GM18867 (cell line): ENCODE results near the gene RNF182.
"Not testable (repeated sequence)": the region's sequence is repeated elsewhere in the genome, so short reads cannot be mapped to it uniquely, and the experiment has no call there.

Experiments
- ATAC-seq: cut with Tn5 transposase; IDR thresholded peaks from one replicate; pipeline ENCODE4 v1.9.1; 2021; ENCODE audit warnings: mild to moderate bottlenecking, moderate library complexity; ENCODE audit not compliant: unreplicated experiment

Gene RNF182

DNA sequence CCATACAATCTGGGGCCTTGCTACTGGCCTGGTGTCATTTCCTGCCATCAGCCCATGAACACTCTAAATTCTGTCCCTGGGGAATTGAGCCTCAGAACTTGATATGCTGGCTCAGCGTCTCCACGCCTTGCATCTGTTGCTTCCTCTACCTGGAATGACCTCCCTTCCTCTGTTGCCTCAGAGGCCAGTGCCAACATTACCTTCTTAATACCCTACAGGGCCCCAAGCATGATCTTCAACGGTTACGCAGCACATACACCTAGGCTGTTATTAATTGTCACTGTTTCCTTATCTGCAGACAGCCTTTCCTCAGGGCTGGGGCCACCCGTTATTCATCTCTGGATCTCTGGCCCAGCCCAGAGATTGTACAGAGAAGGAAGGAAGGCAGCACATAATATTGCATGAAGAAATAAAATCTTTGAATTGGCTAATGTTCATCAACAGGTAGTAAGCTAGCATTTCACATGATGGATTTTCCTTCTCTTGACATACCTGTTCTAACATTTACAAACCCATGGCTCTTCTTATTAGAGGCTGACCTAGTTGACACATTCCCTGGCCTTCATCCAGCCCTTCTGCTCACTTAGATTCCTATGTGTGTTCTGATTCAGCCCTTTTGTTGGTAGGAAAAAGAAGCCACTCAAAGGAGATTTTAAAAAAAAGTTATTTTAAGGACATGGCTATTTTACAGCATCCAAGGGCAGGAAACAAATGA lies 8.4 kb upstream of the RNF182 start:
- no peak for ATAC-seq

- ATAC-seq = no peak
These were observed 7.6 kb upstream of the RNF182 start for GRCh38 chr6:13917141-13917540.

GRCh38 chr6:13918686-13919250 lies 6.0 kb upstream of the RNF182 start:
- ATAC-seq = no peak

GRCh38 chr6:13919861-13920260 lies 4.9 kb upstream of the RNF182 start:
- ATAC-seq = no peak

DNA sequence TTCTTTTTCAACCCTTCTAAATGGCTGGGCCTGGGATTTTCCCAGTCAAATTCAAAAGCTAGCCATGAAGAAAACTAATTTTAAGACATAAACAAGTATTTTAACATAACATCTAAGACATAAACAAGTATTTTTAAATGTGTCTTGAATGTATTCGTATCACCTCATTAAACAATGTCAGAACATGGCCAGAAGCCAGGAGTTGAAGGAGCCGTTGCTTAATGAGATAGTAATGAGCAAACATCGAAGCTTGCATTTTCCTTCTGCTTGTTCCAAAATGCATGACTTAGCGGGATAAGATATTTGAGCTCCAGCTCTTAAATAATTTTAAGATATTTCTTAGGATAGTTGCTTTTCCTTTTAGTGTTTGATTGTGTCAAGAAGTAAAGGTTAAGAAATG lies 4.2 kb upstream of the RNF182 start:
- no peak for ATAC-seq

DNA sequence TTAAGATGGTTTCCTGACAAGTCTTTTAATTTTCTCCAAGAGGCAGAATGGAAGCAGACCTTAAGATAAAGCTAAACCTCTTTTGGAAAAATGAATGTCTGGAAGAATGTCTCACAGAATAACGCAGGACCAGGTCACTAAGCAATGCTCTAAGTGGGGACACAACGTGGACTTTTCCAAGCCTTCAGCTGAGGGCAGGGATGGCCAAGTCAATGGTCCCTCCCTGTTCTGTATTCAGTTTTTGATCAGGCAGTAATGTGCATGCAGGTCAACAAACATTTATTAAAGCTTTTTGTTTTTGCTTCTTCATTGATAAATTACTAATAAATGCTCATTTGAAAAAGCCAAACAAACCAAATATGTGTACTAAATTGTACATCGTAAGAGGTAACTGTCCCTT lies 2.0 kb upstream of the RNF182 start:
- ATAC-seq = no peak

GRCh38 chr6:13923527-13924145 lies 1.1 kb upstream of the RNF182 start:
- ATAC-seq = no peak

DNA sequence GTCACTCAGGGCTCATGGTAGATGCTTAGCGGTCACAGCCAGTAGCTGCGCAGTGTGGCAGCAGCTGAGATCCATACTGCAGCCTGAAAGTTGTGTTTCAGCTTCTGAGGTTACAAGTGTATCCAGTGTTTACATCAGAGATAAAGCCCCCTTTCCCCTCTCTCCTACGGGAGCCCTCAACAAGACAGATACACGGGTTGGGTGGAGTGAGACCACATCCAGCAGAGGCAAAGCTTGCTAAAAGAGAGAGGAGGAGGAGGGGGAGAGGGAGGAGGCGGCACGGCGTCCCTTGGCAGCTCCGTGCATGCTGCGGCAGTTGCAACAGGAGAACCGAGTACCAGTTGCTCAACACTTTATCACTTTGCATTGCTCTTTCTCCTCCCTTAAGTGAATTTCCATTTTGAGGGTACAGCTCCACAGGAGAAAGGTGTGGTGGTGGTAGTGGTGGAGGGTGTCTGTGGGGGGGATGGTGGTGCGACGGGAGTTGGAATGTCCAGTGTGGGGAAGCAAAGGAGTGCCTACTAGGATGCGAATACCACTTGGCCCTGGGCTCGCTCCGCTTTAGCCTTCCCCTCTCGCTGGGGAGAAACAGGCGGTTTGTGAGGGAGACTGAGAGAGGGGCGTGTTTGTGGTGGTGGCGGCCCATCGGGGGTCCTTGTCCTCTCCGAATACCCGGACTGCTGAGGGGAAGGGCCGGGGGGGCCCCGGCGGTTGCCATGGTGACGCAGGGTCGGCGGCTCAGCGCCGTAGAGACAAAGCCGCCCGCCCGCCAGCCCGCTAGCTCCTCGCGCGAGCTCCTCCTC lies 405 bp upstream of the RNF182 start:
- ATAC-seq = no peak

- ATAC-seq = no peak
These were observed 1.6 kb downstream of the RNF182 start for GRCh38 chr6:13926378-13926777.

DNA sequence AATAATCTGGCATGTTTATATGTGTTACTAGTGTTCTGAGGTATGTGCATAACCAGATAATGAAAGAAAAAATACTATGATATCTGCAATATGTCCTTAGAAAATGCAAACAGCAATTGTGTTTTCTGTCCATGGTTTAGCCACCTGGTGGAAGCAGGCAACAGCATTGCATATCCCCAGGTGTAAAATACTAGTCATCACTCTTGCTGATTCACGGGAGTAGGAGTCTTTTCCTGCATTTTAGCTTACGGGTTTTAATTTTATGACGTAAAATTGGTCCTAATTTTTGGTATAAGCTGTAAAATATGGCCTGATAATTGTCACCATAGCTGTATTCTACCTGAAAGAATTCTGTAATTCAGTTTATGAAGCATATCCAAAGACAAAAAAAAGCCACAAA lies 2.5 kb downstream of the RNF182 start:
- ATAC-seq = no peak

- ATAC-seq = no peak
These were observed 4.4 kb downstream of the RNF182 start for GRCh38 chr6:13929196-13929595.

DNA sequence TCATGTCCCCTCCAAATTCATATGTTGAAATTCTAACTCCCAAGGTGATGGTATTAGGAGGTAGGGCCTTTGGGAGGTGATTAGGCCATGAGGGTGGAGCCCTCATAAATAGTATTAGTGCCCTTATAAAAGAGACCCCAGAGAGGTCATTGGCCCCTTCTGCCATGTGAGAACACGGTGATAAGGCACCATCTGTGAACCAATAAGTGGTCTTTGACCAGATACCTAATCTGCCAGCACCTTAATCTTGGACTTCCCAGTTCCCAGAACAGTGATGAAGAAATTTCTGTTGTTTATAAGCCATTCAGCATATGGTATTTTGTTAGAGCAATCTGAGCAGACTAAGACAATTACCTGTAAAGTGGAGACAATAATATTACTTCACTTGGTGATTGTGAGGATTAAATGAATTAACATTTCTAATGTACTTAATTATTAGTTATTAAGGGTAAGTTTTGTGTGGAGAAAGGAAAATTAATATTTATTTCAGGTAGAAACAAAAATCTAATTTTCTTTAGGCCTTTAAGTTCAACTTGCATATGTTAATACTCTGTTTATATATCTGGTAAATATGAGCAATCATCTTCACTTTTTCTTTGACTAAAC lies 7.1 kb downstream of the RNF182 start:
- ATAC-seq = no peak

DNA sequence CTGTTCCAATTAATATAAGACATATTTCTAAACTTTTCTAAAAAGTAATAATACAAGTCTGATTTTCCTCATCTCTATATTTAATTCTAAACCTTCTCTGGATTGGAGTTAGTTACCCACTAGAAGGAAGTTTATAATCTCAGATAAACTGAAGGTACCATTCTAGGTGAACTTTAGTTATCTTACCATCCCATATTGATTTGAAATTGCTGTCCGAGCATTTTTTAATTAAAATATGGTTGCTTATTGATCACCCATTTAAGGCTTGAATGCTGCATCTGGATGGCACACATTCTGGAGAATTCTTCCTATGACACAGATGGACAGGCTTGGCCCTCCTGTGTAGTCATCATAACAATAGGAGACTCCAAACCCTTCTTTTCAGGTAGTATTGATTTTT lies 8.0 kb downstream of the RNF182 start:
- no peak for ATAC-seq

GRCh38 chr6:13934721-13935120 lies 10.0 kb downstream of the RNF182 start:
- ATAC-seq = no peak

- ATAC-seq = no peak
These were observed 10.6 kb downstream of the RNF182 start for GRCh38 chr6:13935190-13935880.

DNA sequence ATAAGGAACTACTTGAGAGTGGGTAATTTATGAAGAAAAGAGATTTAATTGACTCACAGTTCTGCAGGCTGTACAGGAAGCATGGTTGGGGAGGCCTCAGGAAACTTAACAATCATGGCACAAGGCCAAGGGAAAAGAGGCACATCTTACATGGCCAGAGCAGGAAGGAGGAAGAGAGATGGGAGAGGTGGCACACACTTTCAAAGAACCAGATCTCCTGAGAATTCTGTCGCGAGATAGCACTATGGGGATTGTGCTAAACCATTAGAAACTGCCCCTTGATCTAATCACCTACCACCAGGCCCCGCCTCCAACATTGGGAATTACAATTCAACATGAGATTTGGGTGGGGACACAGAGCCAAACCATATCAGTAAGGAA lies 11.1 kb downstream of the RNF182 start:
- not testable (repeated sequence) for ATAC-seq

- ATAC-seq = no peak
These were observed 17.1 kb downstream of the RNF182 start for GRCh38 chr6:13941902-13942301.

- no peak for ATAC-seq
These were observed 19.2 kb downstream of the RNF182 start for GRCh38 chr6:13943943-13944342.

DNA sequence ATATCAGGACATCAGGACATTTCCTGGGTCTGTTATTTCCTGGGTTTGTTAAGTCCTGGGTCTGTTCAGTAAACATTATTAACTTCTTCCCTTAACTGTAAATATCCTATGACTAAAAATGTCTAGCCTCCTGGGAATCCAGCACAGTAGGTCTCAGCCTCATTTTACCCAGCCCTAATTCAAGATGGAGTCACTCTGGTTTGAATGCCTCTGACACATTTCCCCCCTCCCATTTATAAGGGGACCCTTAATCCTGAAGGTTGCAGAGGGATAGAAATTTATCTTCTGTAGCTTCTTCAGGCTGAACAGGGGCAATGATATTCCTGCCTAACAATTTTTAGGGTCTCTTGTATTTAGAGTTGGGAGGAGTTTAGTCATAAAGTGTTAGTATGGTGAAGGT lies 21.8 kb downstream of the RNF182 start:
- ATAC-seq = no peak

- no peak for ATAC-seq
These were observed 22.9 kb downstream of the RNF182 start for GRCh38 chr6:13947611-13948178.
